GM19372 (cell line): Measurements from ENCODE around the gene SARS2.
A peak's percentile ranks its signal among the peaks of the same experiment; 100 is the strongest.

Source experiments
- ATAC-seq: cut with Tn5 transposase; IDR thresholded peaks from one replicate; pipeline ENCODE4 v1.9.1; 2021; ENCODE audit warnings: mild to moderate bottlenecking, low read depth, moderate library complexity; ENCODE audit not compliant: unreplicated experiment

The SARS2 gene

GRCh38 chr19:38919837-38920601, 10.5 kb downstream of the SARS2 start:
- no peak for ATAC-seq

GRCh38 chr19:38918526-38918925, 12.0 kb downstream of the SARS2 start:
- ATAC-seq, result no peak

- ATAC-seq, result no peak
Observed at GRCh38 chr19:38917921-38918491, 12.6 kb downstream of the SARS2 start.

GRCh38 chr19:38917516-38917915, 13.0 kb downstream of the SARS2 start:
- ATAC-seq, result no peak

- ATAC-seq, result no peak
Observed at GRCh38 chr19:38915329-38916321, 14.9 kb downstream of the SARS2 start.

- ATAC-seq, result no peak
Observed at GRCh38 chr19:38913958-38914357, 16.6 kb downstream of the SARS2 start.

GRCh38 chr19:38912600-38913514, 17.7 kb downstream of the SARS2 start:
- ATAC-seq, result no peak

- no peak for ATAC-seq
Observed at GRCh38 chr19:38911388-38912001, 19.1 kb downstream of the SARS2 start.

GRCh38 chr19:38910488-38910887, 20.1 kb downstream of the SARS2 start:
- ATAC-seq, result no peak

GRCh38 chr19:38908911-38909310, 21.7 kb downstream of the SARS2 start:
- no peak for ATAC-seq

GRCh38 chr19:38907670-38908069, 22.9 kb downstream of the SARS2 start:
- no peak for ATAC-seq

- ATAC-seq, result no peak
Observed at GRCh38 chr19:38907227-38907626, 23.3 kb downstream of the SARS2 start.

- ATAC-seq, result no peak
Observed at GRCh38 chr19:38905620-38906019, 24.9 kb downstream of the SARS2 start.

GRCh38 chr19:38904581-38905539, 25.7 kb downstream of the SARS2 start:
- ATAC-seq, result no peak

GRCh38 chr19:38901683-38902082, 28.9 kb downstream of the SARS2 start:
- ATAC-seq, result no peak

GRCh38 chr19:38900743-38901190, 29.8 kb downstream of the SARS2 start:
- no peak for ATAC-seq

- ATAC-seq, result no peak
Observed at GRCh38 chr19:38900202-38900629, 30.3 kb downstream of the SARS2 start.

GRCh38 chr19:38899447-38900201, 30.9 kb downstream of the SARS2 start, which contains the start of the genes NFKBIB and SIRT2:
NFKBIB (plus strand) TSS chr19:38899969; CDS start chr19:38900033, 64 bp downstream.
SIRT2 (minus strand) TSS chr19:38899618; CDS start chr19:38899521, 97 bp downstream.
- peak; percentile 88 for ATAC-seq
